HEK293 (cell line): ENCODE data around the gene SPTBN5.

Experiments
- CTCF ChIA-PET: fragments of 350-600 bp; formaldehyde crosslinking; extraction: SDS; loops from one replicate; lab custom pipeline; 2021; ENCODE audit warnings: antibody characterized with exemption; lab: Yijun Ruan, JAX
- POLR2A ChIA-PET: fragments of 300-600 bp; formaldehyde crosslinking; extraction: SDS; loops from one replicate; lab custom pipeline; 2020; ENCODE audit warnings: antibody characterized with exemption, inconsistent platforms; lab: Yijun Ruan, JAX
- H3K27ac ChIP-seq: fragments of 200-500 bp; sonication (Bioruptor generic); 2 replicates; pipeline ENCODE4 v1.5.1; 2014; ENCODE audit warnings: low read depth, low read length, control low read depth, inconsistent platforms; ENCODE audit errors: extremely low read depth
- H3K36me3 ChIP-seq, 2 experiments: fragments of 200-500 bp in 1 of 2; sonication (Bioruptor generic) in 1 of 2; 1 replicate in 1 of 2; 2 replicates in 1 of 2; pipeline ENCODE4 v1.5.1; 2014 to 2017; ENCODE audit warnings: inconsistent platforms in 2 of 2, low read length in 2 of 2; ENCODE audit not compliant: control insufficient read depth in 2 of 2, insufficient read depth in 1 of 2
- H3K4me1 ChIP-seq: fragments of 200-500 bp; sonication (Bioruptor generic); 2 replicates; pipeline ENCODE4 v1.5.1; 2014; ENCODE audit warnings: mild to moderate bottlenecking, low read length, inconsistent platforms; ENCODE audit not compliant: control insufficient read depth, insufficient read depth
- H3K4me3 ChIP-seq: 2 replicates; pipeline ENCODE4 v1.5.1; 2011; ENCODE audit warnings: low read depth, mild to moderate bottlenecking, control low read depth, low read length, moderate library complexity
- H3K9me3 ChIP-seq: fragments of 200-500 bp; sonication (Bioruptor generic); 2 replicates; pipeline ENCODE4 v1.5.1; 2014; ENCODE audit warnings: low read depth, low read length, inconsistent platforms; ENCODE audit not compliant: control insufficient read depth, insufficient read depth
- GLIS1 ChIP-seq: fragments of 450-650 bp; formaldehyde crosslinking; IDR thresholded peaks from 2 replicates; pipeline ENCODE4 v1.5.1; 2016; ENCODE audit warnings: missing biosample characterization, missing genetic modification characterization
- ZBTB17 ChIP-seq: fragments of 450-650 bp; formaldehyde crosslinking; IDR thresholded peaks from 2 replicates; pipeline ENCODE4 v1.5.1; 2016; ENCODE audit warnings: missing biosample characterization, missing genetic modification characterization
- ZBTB44 ChIP-seq: fragments of 450-650 bp; IDR thresholded peaks from 2 replicates; pipeline ENCODE4 v1.5.1; 2018; ENCODE audit warnings: missing biosample characterization, mild to moderate bottlenecking, missing genetic modification characterization
- ZBTB7A ChIP-seq: fragments of 450-650 bp; formaldehyde crosslinking; IDR thresholded peaks from 2 replicates; pipeline ENCODE4 v1.5.1; 2016; ENCODE audit warnings: low read depth, missing biosample characterization, missing genetic modification characterization
- ZIC2 ChIP-seq: fragments of 450-650 bp; formaldehyde crosslinking; IDR thresholded peaks from 2 replicates; pipeline ENCODE4 v1.5.1; 2016; ENCODE audit warnings: missing biosample characterization, missing genetic modification characterization
- ZNF19 ChIP-seq: fragments of 450-650 bp; formaldehyde crosslinking; IDR thresholded peaks from 2 replicates; pipeline ENCODE4; 2016; ENCODE audit warnings: missing biosample characterization, missing genetic modification characterization, low read depth
- ZNF239 ChIP-seq: fragments of 450-650 bp; formaldehyde crosslinking; IDR thresholded peaks from 2 replicates; pipeline ENCODE4 v1.5.1; 2016; ENCODE audit warnings: missing biosample characterization, missing genetic modification characterization
- ZNF423 ChIP-seq: fragments of 450-650 bp; formaldehyde crosslinking; IDR thresholded peaks from 2 replicates; pipeline ENCODE4 v1.5.1; 2016; ENCODE audit warnings: missing biosample characterization, missing genetic modification characterization
- ZNF433 ChIP-seq: fragments of 450-650 bp; formaldehyde crosslinking; IDR thresholded peaks from 2 replicates; pipeline ENCODE4 v1.5.1; 2016; ENCODE audit warnings: missing biosample characterization, missing genetic modification characterization, low read depth
- ZNF518A ChIP-seq: fragments of 450-650 bp; formaldehyde crosslinking; conservative IDR thresholded peaks from 2 replicates; pipeline ENCODE4 v1.5.1; 2016; ENCODE audit warnings: low read depth, missing biosample characterization, missing genetic modification characterization
- ZNF600 ChIP-seq: fragments of 450-650 bp; formaldehyde crosslinking; IDR thresholded peaks from 2 replicates; pipeline ENCODE4 v1.5.1; 2016; ENCODE audit warnings: missing biosample characterization, missing genetic modification characterization
- ZNF660 ChIP-seq: fragments of 450-650 bp; IDR thresholded peaks from 2 replicates; pipeline ENCODE4 v1.5.1; 2018; ENCODE audit warnings: missing biosample characterization, mild to moderate bottlenecking, missing genetic modification characterization
- ZNF776 ChIP-seq: fragments of 450-650 bp; formaldehyde crosslinking; IDR thresholded peaks from 2 replicates; pipeline ENCODE4 v1.5.0; 2017; ENCODE audit warnings: missing biosample characterization, missing genetic modification characterization, borderline replicate concordance
- ZNF837 ChIP-seq: fragments of 450-650 bp; formaldehyde crosslinking; IDR thresholded peaks from 2 replicates; pipeline ENCODE4 v1.5.1; 2016; ENCODE audit warnings: missing biosample characterization, missing genetic modification characterization

SPTBN5 gene

GRCh38 chr15:41891946-41892345 lies 1.9 kb downstream of the SPTBN5 start:
- TF ChIP-seq GLIS1 (tag by site-specific recombination) (peak; percentile 80), ZNF423 (peak; percentile 70; the same call in 1 of the 2 replicates), ZIC2 (tag by site-specific recombination) (peak; percentile 77), ZNF518A (tag by site-specific recombination) (no peak), ZBTB44 (tag by site-specific recombination) (no peak), ZNF600 (tag by site-specific recombination) (peak; percentile 79; the same call in 1 of the 2 replicates)
- no peak overlapping the region for H3K27ac ChIP-seq
- POLR2A ChIA-PET, result interaction anchor here (1.0 kb wide), 1 partner anchor 118 kb away, joined by 3 read pairs; the partner anchor contains the start of gene MAPKBP1
- peaks cover 7% of the 10 kb centered on the region for H3K4me1 ChIP-seq
- no peaks in the 10 kb centered on the region for H3K36me3 ChIP-seq
- CTCF ChIA-PET, result interaction anchor here (0.6 to 3.8 kb wide), 2 partner anchors 12 to 1042 kb away, joined by 3 to 10 read pairs; no protein-coding TSS in a partner anchor
- no peaks in the 10 kb centered on the region for H3K9me3 ChIP-seq
- no peak overlapping the region for H3K4me3 ChIP-seq

GRCh38 chr15:41891226-41891625 lies 2.6 kb downstream of the SPTBN5 start:
- TF ChIP-seq ZBTB7A (tag by site-specific recombination) (no peak), ZBTB17 (no peak)
- TF ChIP-seq, all 188 proteins: peak for 0
- CTCF ChIA-PET, result interaction anchor here (3.8 kb wide), 1 partner anchor 13 kb away, joined by 10 read pairs; no protein-coding TSS in a partner anchor

GRCh38 chr15:41890050-41890690 lies 3.7 kb downstream of the SPTBN5 start:
- TF ChIP-seq ZNF660, result no peak
- no peak for TF ChIP-seq ZNF239 (tag by site-specific recombination)
- no peak for TF ChIP-seq ZNF776
- no peak for TF ChIP-seq ZNF837 (tag by site-specific recombination)
- TF ChIP-seq ZNF433, result no peak
- no peak for TF ChIP-seq ZNF19 (tag by site-specific recombination)
- CTCF ChIA-PET, result interaction anchor here (3.8 kb wide), 1 partner anchor 14 kb away, joined by 10 read pairs; no protein-coding TSS in a partner anchor
- peaks cover 6% of the 10 kb centered on the region for H3K4me1 ChIP-seq

More at GRCh38 chr15:41891226-41891625, 2.6 kb downstream of the SPTBN5 start:
- no peaks in the 10 kb centered on the region for H3K9me3 ChIP-seq
- H3K4me3 ChIP-seq, result no peak overlapping the region
- H3K4me1 ChIP-seq, result peaks cover 7% of the 10 kb centered on the region
- POLR2A ChIA-PET, result no interaction called here
- H3K36me3 ChIP-seq, result no peaks in the 10 kb centered on the region
- no peak overlapping the region for H3K27ac ChIP-seq

More at GRCh38 chr15:41890050-41890690, 3.7 kb downstream of the SPTBN5 start:
- no peak overlapping the region for H3K27ac ChIP-seq
- no peaks in the 10 kb centered on the region for H3K9me3 ChIP-seq
- no peaks in the 10 kb centered on the region for H3K36me3 ChIP-seq
- POLR2A ChIA-PET, result no interaction called here
- no peak overlapping the region for H3K4me3 ChIP-seq
